H9 (cell line): ENCODE data around the gene NID1. TPM values are rescaled to one million over a fixed set of nuclear protein-coding genes. Genes with fewer than 3 reads are reported as not detected.

Experiments used
- DNase-seq: peaks from one replicate; pipeline ENCODE4 v3.0.0-alpha.2; 2017
- H2AFZ ChIP-seq: one replicate; pipeline ENCODE4 v1.6.1; 2013; ENCODE audit warnings: mild to moderate bottlenecking, low read length, control low read depth, moderate library complexity
- H2AK5ac ChIP-seq: 2 replicates; pipeline ENCODE4 v1.6.1; 2013; ENCODE audit warnings: low read length, control low read depth, mixed read lengths; ENCODE audit not compliant: insufficient read length
- H2BK120ac ChIP-seq: one replicate; pipeline ENCODE4 v1.6.1; 2013; ENCODE audit warnings: low read depth, mild to moderate bottlenecking, low read length, control low read depth, inconsistent platforms; ENCODE audit not compliant: poor library complexity, severe bottlenecking
- H2BK12ac ChIP-seq: 2 replicates; pipeline ENCODE4 v1.6.1; 2013; ENCODE audit warnings: low read length, control low read depth, mixed read lengths, low read depth; ENCODE audit not compliant: insufficient read length
- H2BK15ac ChIP-seq: 2 replicates; pipeline ENCODE4 v1.6.1; 2013; ENCODE audit warnings: low read depth, low read length, control low read depth
- H2BK20ac ChIP-seq: one replicate; pipeline ENCODE4 v1.6.1; 2013; ENCODE audit warnings: low read depth, mild to moderate bottlenecking, low read length, control low read depth, inconsistent platforms; ENCODE audit not compliant: poor library complexity, severe bottlenecking
- H2BK5ac ChIP-seq: 2 replicates; pipeline ENCODE4 v1.6.1; 2013; ENCODE audit warnings: low read length, control low read depth, mixed read lengths; ENCODE audit not compliant: insufficient read length
- H3K14ac ChIP-seq: 2 replicates; pipeline ENCODE4 v1.6.1; 2013; ENCODE audit warnings: low read length, control low read depth; ENCODE audit not compliant: insufficient read depth
- H3K18ac ChIP-seq: 2 replicates; pipeline ENCODE4 v1.6.1; 2013; ENCODE audit warnings: low read depth, mild to moderate bottlenecking, mixed read lengths, low read length, control low read depth; ENCODE audit not compliant: insufficient read length
- H3K23ac ChIP-seq: 2 replicates; pipeline ENCODE4 v1.6.1; 2013; ENCODE audit warnings: low read length, control low read depth, mixed read lengths, low read depth; ENCODE audit not compliant: insufficient read length
- H3K23me2 ChIP-seq: 2 replicates; pipeline ENCODE4 v1.6.1; 2013; ENCODE audit warnings: low read depth, mild to moderate bottlenecking, mixed read lengths, low read length, control low read depth; ENCODE audit not compliant: insufficient read length, poor library complexity, severe bottlenecking
- H3K27ac ChIP-seq: 2 replicates; pipeline ENCODE4 v1.5.1; 2013; ENCODE audit warnings: low read length, control low read depth, mixed read lengths, low read depth; ENCODE audit not compliant: insufficient read length
- H3K27me3 ChIP-seq: 2 replicates; pipeline ENCODE4 v1.6.1; 2013; ENCODE audit warnings: low read length, control low read depth, inconsistent platforms; ENCODE audit not compliant: insufficient read depth
- H3K4ac ChIP-seq: 2 replicates; pipeline ENCODE4 v1.6.1; 2013; ENCODE audit warnings: low read depth, mild to moderate bottlenecking, control low read depth, inconsistent platforms, low read length, moderate library complexity
- H3K4me1 ChIP-seq: 2 replicates; pipeline ENCODE4 v1.6.1; 2013; ENCODE audit warnings: low read length, control low read depth, inconsistent platforms; ENCODE audit not compliant: insufficient read depth
- H3K4me2 ChIP-seq: 2 replicates; pipeline ENCODE4 v1.6.1; 2013; ENCODE audit warnings: low read length, control low read depth, mixed read lengths; ENCODE audit not compliant: insufficient read length, insufficient read depth
- H3K56ac ChIP-seq: 2 replicates; pipeline ENCODE4 v1.6.1; 2013; ENCODE audit warnings: low read depth, mild to moderate bottlenecking, mixed read lengths, low read length, control low read depth; ENCODE audit not compliant: insufficient read length
- H3K79me1 ChIP-seq: 2 replicates; pipeline ENCODE4 v1.6.1; 2013; ENCODE audit warnings: low read depth, mild to moderate bottlenecking, moderate library complexity, low read length, control low read depth, inconsistent platforms; ENCODE audit not compliant: insufficient read depth, poor library complexity, severe bottlenecking
- H3K79me2 ChIP-seq: 2 replicates; pipeline ENCODE4 v1.6.1; 2013; ENCODE audit warnings: low read length, control low read depth, inconsistent platforms; ENCODE audit not compliant: insufficient read depth
- H3K9ac ChIP-seq: 2 replicates; pipeline ENCODE4 v1.6.1; 2013; ENCODE audit warnings: low read length, control low read depth, mixed read lengths; ENCODE audit not compliant: insufficient read length; ENCODE audit errors: extremely low read depth
- H3K9me3 ChIP-seq: one replicate; pipeline ENCODE4 v1.6.1; 2013; ENCODE audit warnings: low read depth, low read length, inconsistent platforms; ENCODE audit not compliant: control insufficient read depth
- H3T11ph ChIP-seq: one replicate; pipeline ENCODE4 v1.6.1; 2013; ENCODE audit warnings: mild to moderate bottlenecking, low read length, control low read depth, inconsistent platforms
- H4K20me1 ChIP-seq: one replicate; pipeline ENCODE4 v1.6.1; 2013; ENCODE audit not compliant: control insufficient read depth, insufficient read length, insufficient read depth
- H4K5ac ChIP-seq: 2 replicates; pipeline ENCODE4 v1.6.1; 2013; ENCODE audit warnings: low read depth, mild to moderate bottlenecking, mixed read lengths, low read length, control low read depth; ENCODE audit not compliant: insufficient read length
- H4K8ac ChIP-seq: replicated peaks from 2 replicates; pipeline ENCODE4 v1.6.1; 2013; ENCODE audit warnings: low read length, control low read depth, mixed read lengths, low read depth; ENCODE audit not compliant: insufficient read length
- H4K91ac ChIP-seq: 2 replicates; pipeline ENCODE4 v1.6.1; 2013; ENCODE audit warnings: low read depth, mild to moderate bottlenecking, moderate library complexity, mixed read lengths, low read length, control low read depth; ENCODE audit not compliant: insufficient read length
- H3K27ac Mint-ChIP-seq, 3 experiments: 2 replicates in 2 of 3; 3 replicates in 1 of 3; pipeline ENCODE4 v1.8.0; 2020 to 2021; ENCODE audit warnings: mixed read lengths in 3 of 3, mild to moderate bottlenecking in 1 of 3, moderate library complexity in 1 of 3
- H3K27me3 Mint-ChIP-seq: 2 replicates; pipeline ENCODE4 v1.8.0; 2021; ENCODE audit warnings: low read depth, mild to moderate bottlenecking, moderate library complexity, mixed read lengths
- H3K36me3 Mint-ChIP-seq, 3 experiments: 2 replicates in 2 of 3; 3 replicates in 1 of 3; pipeline ENCODE4 v1.8.0; 2020 to 2021; ENCODE audit warnings: low read depth in 3 of 3, mixed read lengths in 3 of 3; ENCODE audit not compliant: insufficient read depth in 1 of 3
- H3K4me1 Mint-ChIP-seq, 2 experiments: 2 replicates each; pipeline ENCODE4 v1.8.0; 2020; ENCODE audit warnings: mixed read lengths in 2 of 2
- H3K4me3 Mint-ChIP-seq, 2 experiments: 2 replicates in 1 of 2; 3 replicates in 1 of 2; pipeline ENCODE4 v1.8.0; 2020 to 2021; ENCODE audit warnings: mild to moderate bottlenecking in 2 of 2, mixed read lengths in 2 of 2, moderate library complexity in 1 of 2
- H3K9me3 Mint-ChIP-seq, 2 experiments: 2 replicates in 1 of 2; 3 replicates in 1 of 2; pipeline ENCODE4 v1.8.0; 2020; ENCODE audit warnings: mild to moderate bottlenecking in 2 of 2, mixed read lengths in 2 of 2, moderate library complexity in 1 of 2
- WGBS: extraction: QIAGEN DNeasy Blood & Tissue Kit; methylation state at CpG from one replicate; pipeline ENCODE4 v1.1.7; 2013; ENCODE audit warnings: missing lambda C conversion rate, low lambda C conversion rate, mixed read lengths; ENCODE audit not compliant: insufficient read length; ENCODE audit errors: extremely low coverage; 5-methylcytosine and 5-hydroxymethylcytosine counted together
- total RNA-seq: library from RNA; stranded (reverse); gene quantifications from 2 replicates; pipeline ENCODE4 v1.2.1, GENCODE V29; 2021
- TF ChIP-seq, protein P1 (sequence below): fragments of 200-600 bp; sonication (generic); conservative IDR thresholded peaks from 3 replicates; pipeline ENCODE4 v1.8.0; 2021; ENCODE audit warnings: antibody characterized with exemption, mild to moderate bottlenecking

NID1 gene
- total RNA-seq, 1 experiment from 2014 or later, result 28.5 TPM

DNA sequence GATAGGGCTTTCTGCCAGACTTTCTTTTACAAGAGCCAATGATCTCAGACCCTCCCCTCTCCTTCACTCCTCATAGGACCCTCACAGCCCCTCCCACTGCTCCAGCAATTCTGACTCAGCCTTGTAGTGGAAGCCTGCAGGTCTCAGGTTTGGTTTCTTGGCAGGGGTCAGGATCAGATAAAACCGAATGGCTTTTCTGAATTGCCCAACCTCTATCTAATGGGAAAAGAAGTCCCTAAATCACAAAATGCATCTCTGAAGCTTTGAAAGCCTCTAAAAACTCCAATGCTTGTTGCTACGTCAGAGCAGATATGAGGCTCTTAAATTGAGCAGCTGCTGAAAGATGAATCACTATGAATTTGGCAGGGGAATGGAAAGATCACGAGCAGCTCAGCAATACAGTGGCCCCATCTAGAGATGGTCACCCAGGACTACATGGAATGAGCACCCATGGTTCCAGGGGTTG is 74.5 kb downstream of the NID1 start:
- Histone ChIP-seq H2AK5ac (no peak overlapping the region), H4K20me1 (no peaks in the 10 kb centered on the region), H2BK15ac (no peak overlapping the region), H3K79me2 (no peaks in the 10 kb centered on the region), H2BK5ac (no peak overlapping the region), H3K9ac (no peak overlapping the region), H3K79me1 (no peaks in the 10 kb centered on the region), H2AFZ (no peak overlapping the region), H3K4me1 (no peaks in the 10 kb centered on the region), H3K4ac (no peak overlapping the region), H3T11ph (no peak overlapping the region), H3K4me2 (no peak overlapping the region), H4K91ac (no peak overlapping the region), H3K56ac (no peak overlapping the region), H3K23me2 (no peaks in the 10 kb centered on the region), H3K14ac (no peak overlapping the region), H3K9me3 (peaks cover 15% of the 10 kb centered on the region), H3K18ac (no peak overlapping the region), H4K5ac (no peak overlapping the region), H3K27ac (no peak overlapping the region), H2BK120ac (no peak overlapping the region), H4K8ac (no peak overlapping the region), H3K27me3 (no peaks in the 10 kb centered on the region), H2BK20ac (no peak overlapping the region), H3K23ac (no peak overlapping the region), H2BK12ac (no peak overlapping the region)
- H3K9me3 Mint-ChIP-seq, result peaks cover 20 to 29% of the 10 kb centered on the region in 2 experiments
- H3K36me3 Mint-ChIP-seq, result peaks cover 21 to 37% (median 33%) of the 10 kb centered on the region in 3 experiments
- H3K27me3 Mint-ChIP-seq, result peaks cover 1% of the 10 kb centered on the region; the same call in 1 of the 2 replicates
- DNase-seq, result no peak
- H3K4me1 Mint-ChIP-seq, result no peaks in the 10 kb centered on the region; a peak in 1 of 4 replicates
- TF ChIP-seq, protein P1, sequence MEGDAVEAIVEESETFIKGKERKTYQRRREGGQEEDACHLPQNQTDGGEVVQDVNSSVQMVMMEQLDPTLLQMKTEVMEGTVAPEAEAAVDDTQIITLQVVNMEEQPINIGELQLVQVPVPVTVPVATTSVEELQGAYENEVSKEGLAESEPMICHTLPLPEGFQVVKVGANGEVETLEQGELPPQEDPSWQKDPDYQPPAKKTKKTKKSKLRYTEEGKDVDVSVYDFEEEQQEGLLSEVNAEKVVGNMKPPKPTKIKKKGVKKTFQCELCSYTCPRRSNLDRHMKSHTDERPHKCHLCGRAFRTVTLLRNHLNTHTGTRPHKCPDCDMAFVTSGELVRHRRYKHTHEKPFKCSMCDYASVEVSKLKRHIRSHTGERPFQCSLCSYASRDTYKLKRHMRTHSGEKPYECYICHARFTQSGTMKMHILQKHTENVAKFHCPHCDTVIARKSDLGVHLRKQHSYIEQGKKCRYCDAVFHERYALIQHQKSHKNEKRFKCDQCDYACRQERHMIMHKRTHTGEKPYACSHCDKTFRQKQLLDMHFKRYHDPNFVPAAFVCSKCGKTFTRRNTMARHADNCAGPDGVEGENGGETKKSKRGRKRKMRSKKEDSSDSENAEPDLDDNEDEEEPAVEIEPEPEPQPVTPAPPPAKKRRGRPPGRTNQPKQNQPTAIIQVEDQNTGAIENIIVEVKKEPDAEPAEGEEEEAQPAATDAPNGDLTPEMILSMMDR, result no peak
- WGBS, result no CpG with 5 or more reads among the region's 3 CpGs
- H3K4me3 Mint-ChIP-seq, result no peak overlapping the region
- H3K27ac Mint-ChIP-seq, result no peak overlapping the region
